ENCODE data around the gene PROS1.

GRCh38 chr3:93923006-93923405 is 50.7 kb downstream of the PROS1 start:
- TF ChIP-seq CTCF (IDR thresholded peaks at IDR 0.05; ENCODE audit: low read length) (no peak), EZH2 (optimal IDR thresholded peaks at IDR 0.05; ENCODE audit: low read depth, low read length) (no peak)
